ENCODE measurements around the gene INPP5E. TPM values are rescaled to one million over a fixed set of nuclear protein-coding genes. Genes with fewer than 3 reads are reported as not detected.

Gene INPP5E
- total and polyA plus RNA-seq, 12 donors = 2.3 to 27.1 (median 10.5) TPM

DNA sequence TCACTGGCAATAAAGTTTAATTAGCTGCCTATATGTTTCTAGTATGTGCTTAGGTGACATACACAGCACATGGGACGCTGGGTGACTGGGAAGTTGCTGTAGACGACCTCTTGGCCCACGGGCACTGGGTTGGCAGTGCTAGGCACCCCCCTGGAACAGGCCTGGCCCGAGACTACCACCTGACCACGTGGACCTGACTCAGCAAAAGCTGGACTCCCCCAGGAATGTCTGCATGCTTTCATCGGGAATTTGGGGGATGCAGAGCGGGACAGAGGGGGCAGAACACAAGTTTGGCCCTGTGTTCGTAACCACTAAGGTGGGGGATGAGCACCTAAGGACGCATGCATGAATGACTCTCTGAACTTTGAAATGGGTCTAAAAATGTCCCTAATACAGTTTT is 16.6 kb upstream of the INPP5E start:
- Histone ChIP-seq H3K27me3 (no peaks in the 10 kb centered on the region), H3K36me3 (replicated peaks in 1 of 2) (peaks cover 0 to 89% of the 10 kb centered on the region in 2 donors), H3K9me3 (replicated peaks in 1 of 3) (no peaks in the 10 kb centered on the region), H3K27ac (no peak overlapping the region), H3K4me3 (no peak overlapping the region), H3K4me1 (replicated peaks in 1 of 2) (no peaks in the 10 kb centered on the region)
- intact Hi-C loops (cut with DNase I) = no loop called here
- TF ChIP-seq POLR2A (IDR thresholded peaks at IDR 0.05) (no peak), CTCF (IDR thresholded peaks at IDR 0.05) (no peak)
- 81 to 91% (median 86%) methylated on average over 4 to 9 of the region's 9 CpGs for WGBS, 4 donors
- no peak for DNase-seq

- no peaks in the 10 kb centered on the region for H3K4me1 ChIP-seq (replicated peaks in 1 of 2)
- TF ChIP-seq POLR2A (IDR thresholded peaks at IDR 0.05) (no peak), CTCF (IDR thresholded peaks at IDR 0.05) (no peak)
- DNase-seq = no peak
- H3K27ac ChIP-seq = no peak overlapping the region
- 89 to 93% (median 92%) methylated on average over 23 to 43 of the region's 43 CpGs for WGBS, 4 donors
- no peaks in the 10 kb centered on the region for H3K9me3 ChIP-seq (replicated peaks in 1 of 3)
- H3K36me3 ChIP-seq (replicated peaks in 1 of 2) = peaks cover 0 to 89% of the 10 kb centered on the region in 2 donors
- no peaks in the 10 kb centered on the region for H3K27me3 ChIP-seq
- intact Hi-C loops (cut with DNase I) = no loop called here
- H3K4me3 ChIP-seq = no peak overlapping the region
Measured at GRCh38 chr9:136455043-136456002, 15.7 kb upstream of the INPP5E start.

- WGBS, 4 donors = 90 to 92% (median 91%) methylated on average over 16 to 25 of the region's 25 CpGs
- peaks cover 0 to 89% of the 10 kb centered on the region in 2 donors for H3K36me3 ChIP-seq (replicated peaks in 1 of 2)
- intact Hi-C loops (cut with DNase I) = no loop called here
Measured at GRCh38 chr9:136454026-136454796, 14.6 kb upstream of the INPP5E start.

More at GRCh38 chr9:136454026-136454796, 14.6 kb upstream of the INPP5E start:
- Histone ChIP-seq H3K9me3 (replicated peaks in 1 of 3) (no peaks in the 10 kb centered on the region), H3K4me1 (replicated peaks in 1 of 2) (no peaks in the 10 kb centered on the region), H3K27me3 (no peaks in the 10 kb centered on the region), H3K4me3 (no peak overlapping the region), H3K27ac (no peak overlapping the region)
- no peak for DNase-seq
- TF ChIP-seq POLR2A (IDR thresholded peaks at IDR 0.05) = no peak
- TF ChIP-seq CTCF (IDR thresholded peaks at IDR 0.05) = no peak

Measured in adrenal gland (tissue), 12 donors.